ENCODE measurements around the gene ITPKB.

ITPKB gene

DNA sequence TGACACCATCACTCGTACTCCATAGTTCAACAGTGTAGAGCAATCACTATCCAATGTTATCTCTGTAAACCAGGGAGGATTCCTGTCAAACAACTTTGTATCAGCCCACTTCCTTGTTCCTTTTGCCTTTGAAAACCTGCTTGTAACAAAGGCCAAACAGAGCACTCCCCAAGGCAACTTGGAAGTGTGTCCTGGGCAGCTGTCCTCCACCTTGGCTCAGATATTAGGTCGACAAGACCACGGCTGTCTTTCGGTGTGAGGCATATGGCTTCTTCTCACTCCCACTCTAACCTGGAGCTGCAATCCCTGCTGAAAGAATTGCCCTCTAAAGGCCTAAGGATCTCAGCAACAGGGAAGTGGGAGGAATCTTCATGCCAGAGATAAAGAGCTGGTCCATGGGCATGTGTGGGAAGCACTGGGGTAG lies 66.7 kb downstream of the ITPKB start:
- DNase-seq (ENCODE audit: extremely low read depth in 1 of 2, low read depth in 1 of 2) = no peak

DNA sequence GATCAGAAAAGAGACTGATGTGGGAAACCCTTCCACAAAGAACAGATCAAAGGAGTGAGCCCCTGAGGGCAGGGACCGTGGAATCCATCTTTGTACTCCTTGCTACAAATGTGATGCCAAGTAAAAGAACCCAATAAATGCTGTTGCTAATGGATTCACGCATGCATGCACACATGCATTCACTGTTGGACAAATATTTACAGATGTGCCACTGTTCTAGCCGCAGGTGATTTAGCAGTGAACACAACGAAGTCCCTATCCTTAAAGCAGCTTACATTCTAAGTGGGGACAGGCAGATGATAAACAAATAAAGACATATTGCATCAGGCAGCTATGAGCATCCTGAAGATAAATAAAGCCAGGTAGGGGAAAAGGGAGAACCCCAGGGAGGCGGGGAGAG lies 67.8 kb downstream of the ITPKB start:
- no peak for DNase-seq (ENCODE audit: extremely low read depth in 1 of 2, low read depth in 1 of 2)

GRCh38 chr1:226670073-226670472 lies 69.0 kb downstream of the ITPKB start:
- no peak for DNase-seq (ENCODE audit: extremely low read depth in 1 of 2, low read depth in 1 of 2)

- DNase-seq (ENCODE audit: extremely low read depth in 1 of 2, low read depth in 1 of 2) = no peak
Observed at GRCh38 chr1:226668173-226668560, 70.9 kb downstream of the ITPKB start.

DNA sequence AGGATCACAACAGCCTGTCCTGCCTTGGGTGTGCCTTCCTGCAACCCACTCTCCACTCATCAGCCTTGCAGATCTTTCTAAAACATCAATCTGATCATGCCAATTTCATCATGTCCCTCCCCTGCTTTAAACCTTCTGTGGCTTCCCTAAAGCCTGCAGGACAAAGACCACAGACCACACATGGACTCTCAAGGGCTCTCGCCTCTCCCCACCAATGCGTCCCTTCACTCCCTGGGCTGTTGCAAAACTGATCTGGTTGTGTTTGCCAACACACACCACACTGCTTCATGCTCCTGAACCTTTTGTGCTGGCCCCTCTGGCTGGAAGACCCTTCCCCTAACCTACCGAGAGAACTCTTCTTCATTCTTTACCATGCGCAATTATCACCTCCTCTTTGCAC lies 72.4 kb downstream of the ITPKB start:
- no peak for DNase-seq (ENCODE audit: extremely low read depth in 1 of 2, low read depth in 1 of 2)

- DNase-seq (ENCODE audit: extremely low read depth in 1 of 2, low read depth in 1 of 2) = no peak
Observed at GRCh38 chr1:226666164-226666506, 72.9 kb downstream of the ITPKB start.

DNA sequence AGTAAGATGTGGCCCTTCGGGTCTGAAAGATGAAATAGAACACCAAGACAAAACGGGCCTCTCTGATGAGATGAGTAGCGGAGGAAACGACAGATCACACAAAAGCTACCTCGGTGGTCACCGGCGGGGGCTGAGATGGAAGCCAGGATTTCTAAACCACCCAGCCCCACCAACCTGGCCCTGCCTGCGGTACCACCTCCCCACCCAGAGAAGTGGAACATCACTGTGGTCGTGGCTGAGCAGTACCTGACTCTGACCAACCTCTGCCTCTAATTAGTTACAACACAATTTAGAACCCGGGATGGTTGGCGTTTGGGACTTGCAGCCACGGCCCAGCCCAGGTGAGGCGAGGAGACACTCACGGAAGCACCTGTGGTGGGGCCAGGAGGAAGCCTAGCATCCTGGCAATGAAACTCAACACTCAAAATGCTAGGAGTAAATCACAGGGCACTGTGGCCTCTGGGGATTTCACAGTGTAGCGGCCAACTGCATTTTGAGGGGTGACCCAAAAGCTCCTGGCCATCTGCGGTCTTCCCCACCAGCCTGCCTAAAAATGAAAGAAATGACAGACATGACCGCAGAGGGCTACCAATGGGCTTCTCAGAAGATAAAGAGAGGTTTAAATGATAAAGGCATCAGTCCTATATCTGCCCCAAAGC lies 73.4 kb downstream of the ITPKB start:
- DNase-seq (ENCODE audit: extremely low read depth in 1 of 2, low read depth in 1 of 2) = no peak

DNA sequence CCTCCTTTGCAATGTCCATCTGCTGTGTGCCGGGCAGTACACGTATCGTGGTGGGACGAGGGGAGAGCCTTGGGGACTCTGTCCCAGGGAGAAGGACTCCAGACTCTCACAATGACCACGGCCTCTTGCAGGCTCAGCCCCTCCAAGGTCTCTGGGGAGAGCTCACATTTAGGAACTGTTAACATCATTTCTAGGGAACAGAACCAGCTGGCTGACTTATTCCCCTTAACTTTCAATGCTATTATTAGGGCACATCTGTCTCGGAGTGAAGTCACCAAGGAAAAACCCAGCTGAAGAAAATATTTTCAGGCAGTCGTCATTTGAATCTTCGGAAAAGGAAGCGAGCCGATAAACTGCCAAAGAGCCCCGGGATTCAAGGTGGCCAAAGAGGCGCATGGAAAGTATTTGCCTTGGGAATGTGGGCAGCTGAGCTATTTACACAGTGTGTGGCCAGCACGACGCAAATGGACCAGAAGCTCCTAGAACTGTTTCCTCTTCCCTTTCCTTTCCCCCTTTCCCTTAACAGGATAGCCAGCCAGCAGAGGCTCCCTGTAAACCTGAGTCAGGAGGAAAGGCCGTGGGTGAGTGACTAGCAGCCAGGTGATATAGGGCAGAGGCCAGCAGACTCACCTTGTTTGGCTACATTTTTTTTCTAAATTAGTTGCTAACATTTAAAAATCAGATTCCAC lies 74.5 kb downstream of the ITPKB start:
- DNase-seq (ENCODE audit: extremely low read depth in 1 of 2, low read depth in 1 of 2) = no peak

DNA sequence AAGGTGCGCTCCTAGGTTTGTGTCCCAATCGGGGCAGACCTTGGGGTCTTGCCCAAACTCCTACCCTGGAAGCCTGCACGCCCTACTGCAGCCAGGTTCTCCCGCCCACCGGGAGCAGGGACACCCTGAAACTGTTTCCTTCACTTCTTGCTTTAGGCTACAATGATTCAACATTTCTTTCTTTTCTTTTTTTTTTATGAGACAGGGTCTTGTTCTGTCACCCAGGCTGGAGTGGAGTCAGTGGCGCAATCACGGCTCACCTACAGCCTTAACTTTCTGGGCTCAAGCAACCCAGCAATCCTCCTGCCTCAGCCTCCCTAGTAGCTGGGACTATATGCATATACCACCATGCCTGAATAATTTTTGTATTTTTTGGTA lies 75.8 kb downstream of the ITPKB start:
- DNase-seq (ENCODE audit: extremely low read depth in 1 of 2, low read depth in 1 of 2) = no peak

DNA sequence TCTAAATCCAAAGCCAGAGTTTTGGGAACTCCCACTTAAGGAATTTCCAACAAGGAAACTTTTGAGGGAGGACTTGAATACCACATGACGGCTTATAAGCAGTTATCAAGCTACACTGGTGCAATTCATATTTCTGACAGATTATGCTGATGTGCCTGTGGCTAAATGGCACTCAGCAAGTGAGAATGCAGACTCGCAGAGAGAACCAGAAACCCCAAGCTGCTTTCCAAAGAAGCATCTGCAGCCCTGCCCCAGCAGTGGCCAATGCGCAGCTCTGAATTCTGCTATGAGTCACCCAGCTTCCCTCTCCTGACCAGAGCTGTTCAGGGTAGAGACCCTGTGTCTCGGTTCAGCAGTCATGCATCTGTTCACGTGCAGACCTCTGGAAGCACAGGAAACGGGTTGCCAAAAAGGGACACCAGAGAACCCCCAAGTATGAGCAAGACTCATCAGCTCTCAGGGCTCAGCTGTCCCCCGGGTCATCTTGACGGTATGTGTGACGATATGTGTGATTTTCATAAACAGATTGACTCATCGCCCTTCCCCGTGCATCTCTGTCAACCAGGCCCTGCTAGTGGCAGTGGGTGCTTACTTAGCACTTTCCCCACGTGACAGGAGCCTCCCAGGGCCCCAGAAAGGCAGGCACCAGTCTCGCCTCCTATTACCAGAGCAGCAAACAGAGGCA lies 76.3 kb downstream of the ITPKB start:
- DNase-seq (ENCODE audit: extremely low read depth in 1 of 2, low read depth in 1 of 2) = peak; percentile 72 to 91

GRCh38 chr1:226661965-226662364 lies 77.1 kb downstream of the ITPKB start:
- no peak for DNase-seq (ENCODE audit: extremely low read depth in 1 of 2, low read depth in 1 of 2)

DNA sequence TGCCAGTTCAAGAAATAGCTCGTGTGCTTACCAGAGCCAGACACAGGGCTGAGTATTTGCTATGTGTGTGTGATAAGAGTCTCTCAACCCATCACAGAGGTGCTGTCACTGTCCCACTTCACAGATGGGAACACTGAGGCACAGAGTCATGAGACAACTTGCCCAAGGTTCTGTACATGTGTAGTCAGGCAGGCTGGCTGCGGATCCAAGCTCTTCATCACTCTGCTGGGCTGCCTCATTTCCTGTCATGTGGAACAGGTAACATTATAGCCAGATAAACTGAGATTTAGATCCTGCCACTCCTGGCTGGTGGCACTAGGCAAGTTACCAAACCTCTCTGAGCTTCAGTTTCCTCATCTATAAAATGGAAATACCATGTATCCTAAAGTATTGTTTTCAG lies 77.8 kb downstream of the ITPKB start:
- no peak for DNase-seq (ENCODE audit: extremely low read depth in 1 of 2, low read depth in 1 of 2)

GRCh38 chr1:226660410-226661182 lies 78.5 kb downstream of the ITPKB start:
- DNase-seq (ENCODE audit: extremely low read depth in 1 of 2, low read depth in 1 of 2) = no peak

DNA sequence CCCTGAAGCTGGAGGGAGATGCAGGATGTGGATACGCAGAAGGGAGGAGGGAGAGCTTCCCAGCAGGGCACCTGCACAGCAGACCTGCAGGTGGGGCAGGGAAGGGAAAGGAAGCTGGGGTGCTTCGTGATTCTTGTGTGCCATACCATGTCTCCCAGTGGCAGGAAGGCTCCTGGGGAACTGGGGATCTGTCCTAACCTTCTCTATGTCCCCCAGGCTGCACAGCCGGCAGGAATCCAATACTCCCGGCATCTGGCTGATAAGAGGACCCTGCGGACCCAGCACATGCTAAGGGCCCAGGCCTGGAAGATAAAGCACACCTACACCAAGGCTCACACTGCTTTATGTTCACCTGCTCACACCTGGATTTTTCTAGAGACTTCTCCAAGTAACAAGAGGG lies 79.4 kb downstream of the ITPKB start:
- DNase-seq (ENCODE audit: extremely low read depth in 1 of 2, low read depth in 1 of 2) = no peak

- DNase-seq (ENCODE audit: extremely low read depth in 1 of 2, low read depth in 1 of 2) = no peak
Observed at GRCh38 chr1:226659136-226659535, 79.9 kb downstream of the ITPKB start.

GRCh38 chr1:226658546-226659125 lies 80.4 kb downstream of the ITPKB start:
- DNase-seq (ENCODE audit: extremely low read depth in 1 of 2, low read depth in 1 of 2) = no peak

DNA sequence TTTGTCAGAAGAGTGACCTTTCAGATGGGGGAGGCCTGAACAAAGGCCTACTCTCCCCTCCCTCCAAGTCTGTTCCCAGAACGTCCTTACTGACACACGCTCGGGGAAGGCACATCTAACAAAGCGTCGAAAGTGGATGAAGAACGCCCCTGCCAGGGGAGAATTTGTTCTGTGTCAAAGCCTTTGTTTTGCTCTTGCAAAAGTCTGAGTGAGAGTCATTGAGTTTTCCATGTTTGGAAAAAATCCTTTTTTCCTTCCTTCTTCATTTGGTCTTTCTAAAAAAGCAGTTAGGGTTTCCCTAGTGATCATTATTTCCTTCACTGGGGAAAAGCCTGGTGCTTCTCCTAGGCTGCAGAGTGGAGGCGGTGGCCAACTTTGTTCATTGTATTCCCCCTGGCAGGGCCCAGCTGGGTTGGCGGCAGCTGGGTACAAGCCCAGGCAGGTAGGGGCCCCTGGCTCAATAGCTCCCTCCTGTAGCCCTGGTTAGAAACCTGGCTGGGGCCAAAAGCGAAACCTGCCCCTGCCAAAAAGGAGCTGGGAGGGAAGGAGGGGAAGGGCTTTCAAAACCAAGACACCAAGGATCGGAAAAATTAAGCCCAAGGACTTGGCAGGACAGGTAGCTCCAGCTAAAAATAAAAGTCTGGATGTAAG lies 81.1 kb downstream of the ITPKB start:
- DNase-seq (ENCODE audit: extremely low read depth in 1 of 2, low read depth in 1 of 2) = no peak

- DNase-seq (ENCODE audit: extremely low read depth in 1 of 2, low read depth in 1 of 2) = no peak
Observed at GRCh38 chr1:226656601-226657277, 82.3 kb downstream of the ITPKB start.

- no peak for DNase-seq (ENCODE audit: extremely low read depth in 1 of 2, low read depth in 1 of 2)
Observed at GRCh38 chr1:226656201-226656600, 82.9 kb downstream of the ITPKB start.

All from stimulated activated CD8-positive, alpha-beta memory T cell treated with anti-CD3 and anti-CD28 coated beads, Interleukin-7, amount 100 ng/mL, for 48 hours (primary cell).